ENCODE results near the gene SLC7A10.

DNA sequence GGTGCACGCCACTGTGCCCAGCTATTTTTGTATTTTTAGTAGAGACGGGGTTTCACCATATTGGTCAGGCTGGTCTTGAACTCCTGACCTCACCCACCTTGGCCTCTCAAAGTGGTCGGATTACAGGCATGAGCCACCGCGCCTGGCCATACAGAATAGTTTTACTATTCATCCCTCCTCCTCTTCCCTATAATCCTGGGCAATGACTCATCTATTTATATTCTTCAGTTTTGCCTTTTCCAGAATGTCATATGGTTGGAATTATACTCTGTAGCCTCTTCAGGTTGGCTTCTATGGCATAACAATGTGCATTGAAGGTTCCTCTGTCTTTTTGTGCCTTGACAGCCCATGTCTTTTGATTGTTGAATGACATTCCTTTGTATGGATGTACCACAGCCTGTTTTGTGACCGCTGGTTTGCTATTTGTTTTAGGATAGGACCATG is 53.7 kb downstream of the SLC7A10 start:
- TF ChIP-seq, protein P1, sequence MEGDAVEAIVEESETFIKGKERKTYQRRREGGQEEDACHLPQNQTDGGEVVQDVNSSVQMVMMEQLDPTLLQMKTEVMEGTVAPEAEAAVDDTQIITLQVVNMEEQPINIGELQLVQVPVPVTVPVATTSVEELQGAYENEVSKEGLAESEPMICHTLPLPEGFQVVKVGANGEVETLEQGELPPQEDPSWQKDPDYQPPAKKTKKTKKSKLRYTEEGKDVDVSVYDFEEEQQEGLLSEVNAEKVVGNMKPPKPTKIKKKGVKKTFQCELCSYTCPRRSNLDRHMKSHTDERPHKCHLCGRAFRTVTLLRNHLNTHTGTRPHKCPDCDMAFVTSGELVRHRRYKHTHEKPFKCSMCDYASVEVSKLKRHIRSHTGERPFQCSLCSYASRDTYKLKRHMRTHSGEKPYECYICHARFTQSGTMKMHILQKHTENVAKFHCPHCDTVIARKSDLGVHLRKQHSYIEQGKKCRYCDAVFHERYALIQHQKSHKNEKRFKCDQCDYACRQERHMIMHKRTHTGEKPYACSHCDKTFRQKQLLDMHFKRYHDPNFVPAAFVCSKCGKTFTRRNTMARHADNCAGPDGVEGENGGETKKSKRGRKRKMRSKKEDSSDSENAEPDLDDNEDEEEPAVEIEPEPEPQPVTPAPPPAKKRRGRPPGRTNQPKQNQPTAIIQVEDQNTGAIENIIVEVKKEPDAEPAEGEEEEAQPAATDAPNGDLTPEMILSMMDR (IDR thresholded peaks at IDR 0.05; ENCODE audit: low read depth, low read length, poor library complexity, severe bottlenecking): no peak
- no peak for TF ChIP-seq EZH2phosphoT487 (IDR thresholded peaks at IDR 0.05; ENCODE audit: borderline replicate concordance, low read length)
